22Rv1 (cell line): ENCODE data around the gene LTC4S.

Source experiments
- CTCF ChIP-seq: fragments of 450-650 bp; IDR thresholded peaks from 2 replicates; pipeline ENCODE4 v1.5.1; 2017; ENCODE audit warnings: mild to moderate bottlenecking
- ZFX ChIP-seq: fragments of 450-650 bp; IDR thresholded peaks from 2 replicates; pipeline ENCODE4 v1.6.1; 2017; ENCODE audit warnings: antibody characterized with exemption, borderline replicate concordance

- no peak for TF ChIP-seq CTCF
- no peak for TF ChIP-seq ZFX
Observed at GRCh38 chr5:179798771-179799643, 5.2 kb downstream of the LTC4S start.
